GDM1 (cell line): ENCODE results near the gene DEK.

Experiments used
- DNase-seq: peaks from one replicate; lab custom pipeline; 2025; lab: John Stamatoyannopoulos, UW

The DEK gene

DNA sequence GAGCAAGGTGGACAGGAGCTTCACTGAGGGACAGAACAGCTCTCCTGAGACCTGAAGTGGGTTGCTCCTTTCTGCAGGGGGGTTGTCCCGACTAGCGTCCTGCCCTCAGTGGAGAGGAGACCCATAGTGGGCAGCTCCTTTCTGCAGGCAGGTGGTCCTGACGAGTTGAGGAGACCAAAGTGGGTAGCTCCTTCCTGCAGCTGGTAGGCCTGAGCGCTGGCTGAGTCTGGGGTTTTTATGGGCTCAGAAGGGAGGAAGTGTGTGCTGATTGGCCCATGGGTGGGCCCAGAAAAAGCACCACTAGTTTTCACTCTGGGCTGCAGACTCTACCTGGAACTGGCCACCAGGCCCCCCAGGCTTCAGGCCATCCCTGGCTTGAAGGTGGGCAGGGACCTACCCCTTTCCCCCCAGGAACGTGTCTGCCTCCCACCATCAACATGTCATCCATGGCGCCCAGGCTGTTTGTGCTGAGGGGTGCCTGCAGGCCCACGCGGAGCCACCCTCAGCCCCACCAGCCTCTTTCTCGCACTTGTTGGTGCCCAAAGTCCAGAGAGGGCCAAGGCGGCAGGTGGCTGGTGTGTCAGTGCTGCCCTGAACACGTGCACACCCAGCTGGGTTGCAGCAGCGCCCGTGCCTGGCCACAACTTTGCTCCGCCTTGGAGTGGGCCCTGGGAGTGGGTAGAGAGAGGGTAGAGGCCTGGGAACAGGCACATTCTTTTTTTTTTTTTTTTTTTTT lies 1.6 kb upstream of the DEK start:
- no peak for DNase-seq

DNA sequence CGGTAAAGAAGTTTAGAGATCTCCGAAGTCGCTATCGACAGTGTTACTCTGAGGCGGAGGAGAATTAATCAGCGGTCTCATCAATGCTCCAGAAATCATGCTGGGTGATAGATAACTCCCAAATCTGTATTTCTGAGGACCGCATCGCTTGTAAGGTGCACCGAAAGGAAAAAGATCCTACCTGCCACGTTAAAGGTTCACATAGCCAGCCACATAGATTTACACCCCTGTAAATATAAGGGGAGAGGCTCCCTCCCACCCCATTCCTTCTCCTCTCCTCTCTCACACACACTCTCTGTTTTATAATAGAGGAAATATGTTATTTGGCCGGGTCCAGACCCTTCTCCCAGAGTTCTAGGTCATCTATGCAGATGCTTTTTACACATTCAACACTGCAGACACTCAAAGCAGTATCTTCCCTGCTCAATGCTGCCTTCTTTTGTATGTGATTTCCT lies 620 bp upstream of the DEK start:
- no peak for DNase-seq

DNA sequence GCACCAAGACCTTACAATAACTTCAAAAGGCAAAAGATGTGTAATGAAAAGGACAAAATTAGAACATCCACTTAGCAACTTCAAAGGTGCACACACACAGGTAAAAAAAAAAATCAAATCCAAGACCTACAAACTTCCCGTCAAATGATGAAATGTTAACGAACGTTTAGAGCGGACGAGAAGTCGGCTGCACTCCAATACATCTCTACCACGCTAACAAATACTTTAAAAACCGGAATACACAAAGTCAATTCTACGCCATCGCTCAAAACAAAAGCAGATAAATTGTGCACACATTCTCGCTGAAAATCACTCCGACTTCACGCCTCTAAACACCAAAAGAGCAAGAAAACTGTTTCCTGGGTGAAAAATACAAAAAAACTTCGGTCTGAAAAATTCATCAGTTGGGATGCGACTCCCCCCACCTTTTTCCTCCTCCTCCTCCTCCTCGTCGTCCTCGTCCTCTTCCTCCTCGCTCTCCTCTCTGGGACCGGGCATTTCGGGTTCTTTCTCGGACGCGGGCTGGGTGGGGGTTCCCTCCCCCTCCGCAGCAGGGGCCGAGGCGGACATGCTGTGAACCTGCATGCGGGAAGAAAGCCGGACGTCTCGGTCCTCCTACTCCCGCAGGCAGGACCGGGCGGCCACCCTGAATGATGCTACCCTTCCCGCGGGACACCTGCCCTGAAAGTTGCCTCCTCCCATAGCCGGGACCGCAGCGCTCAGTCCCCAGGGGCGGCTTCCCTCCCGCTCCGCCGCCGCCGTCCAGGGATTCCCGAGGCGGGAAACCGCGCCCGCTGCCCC lies 712 bp downstream of the DEK start:
- no peak for DNase-seq

DNA sequence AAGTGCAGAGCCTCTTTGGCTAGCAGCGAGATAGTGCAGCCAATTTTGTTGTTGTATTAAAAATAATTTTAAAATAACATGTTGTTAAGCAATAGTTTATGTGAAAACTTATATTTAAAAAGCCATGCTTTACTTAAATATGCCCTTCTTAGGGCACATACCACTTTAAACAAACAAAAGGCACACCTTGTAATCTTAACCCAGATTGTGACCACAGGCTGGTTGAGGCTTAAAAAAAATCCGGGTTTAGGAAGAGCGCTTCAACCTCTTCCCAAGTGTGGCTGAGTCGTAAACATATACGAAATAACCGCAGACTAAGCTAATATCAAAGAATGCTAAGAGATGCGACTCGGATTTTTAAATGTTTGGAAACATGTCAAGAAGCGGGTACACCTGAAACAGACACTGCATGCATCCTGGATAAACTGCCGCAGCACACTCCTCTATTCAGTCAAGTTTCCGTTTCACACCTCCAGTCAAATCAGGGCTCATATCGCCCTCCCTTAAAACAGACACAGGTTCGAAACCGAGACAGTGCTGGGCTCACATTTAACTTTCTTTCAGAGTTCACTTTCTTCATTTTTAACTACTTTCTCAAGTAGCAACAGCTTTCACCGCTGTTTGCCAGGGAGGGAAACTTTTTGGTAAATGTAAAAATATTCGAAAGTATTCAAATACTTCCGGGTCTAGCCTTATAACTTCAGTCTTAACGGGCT lies 1.5 kb downstream of the DEK start:
- no peak for DNase-seq

DNA sequence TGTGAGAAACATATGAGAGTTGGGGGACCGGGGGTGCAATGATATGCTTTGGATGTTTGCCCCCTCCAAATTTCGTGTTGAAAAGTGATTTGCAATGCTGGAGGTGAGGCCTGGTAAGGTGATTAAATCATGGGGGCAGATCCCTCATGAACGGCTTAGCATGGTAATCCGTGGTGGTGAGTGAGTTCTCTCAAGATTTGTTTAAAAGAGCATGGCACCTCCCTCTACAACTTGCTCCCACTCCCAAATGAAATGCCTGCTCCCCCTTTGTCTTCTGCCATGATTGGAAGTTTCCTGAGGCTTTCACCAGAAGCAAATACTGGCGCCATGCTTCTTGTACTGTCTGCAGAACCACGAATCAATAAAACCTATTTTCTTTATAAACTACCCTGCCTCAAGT lies 2.5 kb downstream of the DEK start:
- no peak for DNase-seq

DNA sequence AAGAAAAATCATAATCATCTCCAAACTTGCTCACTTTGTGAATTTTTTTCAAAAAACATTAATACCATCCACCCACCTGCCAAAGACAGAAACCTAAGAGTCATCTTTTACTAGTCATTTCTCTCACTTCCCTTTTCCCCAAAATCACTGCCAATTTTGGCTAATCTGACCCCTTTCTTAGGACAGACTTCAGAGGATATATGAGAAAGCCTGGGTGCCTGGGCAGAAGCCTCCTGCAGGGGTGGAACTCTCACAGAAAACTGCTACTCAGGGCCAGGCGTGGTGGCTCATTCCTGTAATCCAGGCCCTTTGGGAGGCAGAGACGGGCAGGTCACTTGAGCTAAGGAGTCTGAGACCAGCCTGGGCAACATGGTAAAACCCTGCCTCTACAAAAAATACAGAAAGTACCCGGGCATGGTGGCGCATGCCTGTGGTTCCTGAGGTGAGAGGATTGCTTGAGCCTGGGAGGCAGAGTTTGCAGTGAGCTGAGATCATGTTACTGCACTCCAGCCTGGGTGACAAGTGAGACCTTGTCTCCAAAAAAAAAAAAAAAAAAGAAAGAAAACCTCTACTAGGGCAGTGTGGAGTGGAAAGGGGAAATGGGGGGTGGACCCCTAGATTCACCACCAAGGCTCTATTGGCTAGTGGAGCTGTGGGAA lies 3.8 kb downstream of the DEK start:
- no peak for DNase-seq

DNA sequence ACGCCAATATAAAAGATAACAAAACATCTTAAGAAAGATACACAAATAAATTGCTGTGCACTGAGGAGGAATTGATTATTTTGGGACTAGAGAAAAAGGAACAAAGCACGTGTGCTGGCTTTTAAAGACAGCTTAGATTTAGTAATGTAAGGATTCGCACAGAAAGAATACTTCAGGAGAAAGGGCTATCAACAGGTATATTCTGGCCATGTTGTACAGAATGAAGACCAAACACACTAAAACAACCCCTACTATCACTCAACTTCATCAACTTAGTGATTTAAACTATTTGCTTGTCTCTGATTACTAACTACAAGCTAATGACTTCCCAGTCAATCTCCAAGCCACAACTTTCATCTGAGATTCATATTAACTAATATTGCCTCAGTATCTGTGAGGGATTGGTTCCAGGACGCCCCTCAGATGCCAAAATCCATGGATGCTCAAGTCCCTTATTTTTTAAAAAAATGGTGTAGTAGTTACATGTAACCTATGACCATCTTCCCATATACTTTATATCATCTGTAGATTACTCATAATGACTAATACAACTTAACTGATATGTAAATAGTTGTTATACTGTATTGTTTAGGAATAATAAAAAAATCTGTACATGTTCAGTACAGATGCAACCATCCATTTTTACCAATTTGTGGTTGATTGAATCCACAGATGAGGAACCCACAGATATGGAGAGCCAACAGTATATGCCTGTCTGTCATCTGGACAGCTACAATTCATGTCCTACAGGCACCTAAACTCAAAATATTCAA lies 4.5 kb downstream of the DEK start:
- DNase-seq: no peak

DNA sequence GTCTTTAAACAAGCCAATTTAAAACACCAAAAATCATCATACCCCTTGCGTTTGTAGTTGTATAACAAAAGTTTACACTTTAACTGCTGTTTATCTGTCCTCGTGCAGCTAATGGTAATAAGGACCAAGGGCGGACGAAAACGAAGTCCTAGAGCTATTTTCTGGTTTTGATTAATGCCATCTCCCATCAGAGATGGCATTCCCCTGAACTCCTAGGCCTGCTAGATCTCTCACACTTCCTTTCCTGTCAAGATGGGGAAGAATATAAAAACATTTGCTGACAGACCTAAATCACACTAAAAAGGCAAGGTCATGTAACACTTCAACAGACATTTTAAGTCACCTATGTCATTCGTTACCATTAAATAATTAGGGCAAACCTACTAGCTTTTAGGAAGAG lies 9.5 kb downstream of the DEK start:
- DNase-seq: no peak

DNA sequence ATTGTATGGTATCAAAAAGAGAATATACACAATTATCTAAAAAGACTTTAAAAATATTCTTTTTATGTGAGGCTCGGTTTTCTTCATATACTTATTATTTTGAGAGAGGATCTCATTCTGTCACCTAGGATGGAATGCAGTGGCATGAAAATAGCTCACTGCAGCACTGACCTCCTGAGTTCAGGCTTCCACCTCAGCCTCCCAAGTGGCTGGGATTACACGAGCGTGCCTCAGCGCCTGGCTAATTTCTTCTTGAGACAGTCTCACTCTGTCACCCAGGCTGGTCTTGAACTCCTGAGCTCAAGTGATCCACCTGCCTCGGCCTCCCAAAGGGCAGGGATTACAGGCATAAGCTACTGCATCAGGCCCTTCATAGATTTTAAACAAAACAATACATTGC lies 10.7 kb downstream of the DEK start:
- DNase-seq: no peak

DNA sequence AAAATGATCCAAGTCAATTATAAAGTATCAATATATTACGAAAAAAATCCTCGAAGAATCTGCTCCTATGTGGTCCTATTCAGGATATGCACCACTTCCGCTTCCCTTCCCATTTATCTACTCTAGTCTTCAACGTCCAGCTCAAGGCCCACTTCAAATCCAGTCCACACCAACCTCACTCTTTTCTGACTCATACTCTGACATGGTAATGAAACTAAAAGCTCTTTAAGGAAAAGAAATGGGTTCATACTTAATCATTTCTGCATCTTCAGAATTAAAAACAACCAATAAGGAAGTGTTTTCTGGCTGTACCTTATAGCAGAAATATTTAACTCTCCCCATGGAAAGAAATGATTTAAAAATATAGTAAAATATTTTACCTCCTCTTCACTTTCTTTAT lies 15.1 kb downstream of the DEK start:
- no peak for DNase-seq

DNA sequence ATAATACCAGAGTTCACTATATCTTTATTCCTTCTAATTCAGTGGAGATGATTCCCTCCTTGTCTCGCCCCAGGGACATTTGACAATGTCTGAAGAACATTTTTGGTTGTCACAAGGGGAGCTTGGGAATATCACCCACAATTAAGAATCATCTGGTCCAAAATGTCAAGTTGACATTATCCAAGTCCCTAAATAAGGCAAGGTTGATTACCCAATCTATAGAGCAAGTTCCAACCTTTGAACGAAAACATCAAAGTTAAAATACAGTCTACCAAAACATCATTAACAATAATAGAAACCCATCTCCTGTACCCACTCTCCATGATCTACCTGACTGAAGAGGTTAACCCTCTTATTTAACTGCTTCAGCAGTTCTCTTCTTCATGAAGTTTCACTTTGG lies 15.6 kb downstream of the DEK start:
- DNase-seq: no peak

DNA sequence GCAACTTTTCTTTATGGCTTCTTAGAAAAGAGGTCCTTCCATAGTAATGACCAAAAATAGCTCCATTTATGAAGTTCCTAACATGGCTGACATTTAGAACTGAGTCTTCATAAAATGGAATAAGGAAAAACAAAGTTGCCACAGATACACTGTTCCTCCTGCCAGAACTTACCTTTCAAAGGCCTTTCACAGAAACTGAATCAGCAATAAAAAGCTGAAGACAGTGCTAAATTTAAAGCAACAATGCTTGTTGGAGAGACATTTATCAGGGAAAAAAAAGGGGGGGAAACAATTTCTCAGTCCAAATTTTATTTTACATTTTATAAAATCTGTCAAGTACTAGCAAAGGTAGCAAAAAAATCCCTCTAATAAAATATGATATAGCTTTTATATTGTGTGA lies 17.3 kb downstream of the DEK start:
- no peak for DNase-seq

DNA sequence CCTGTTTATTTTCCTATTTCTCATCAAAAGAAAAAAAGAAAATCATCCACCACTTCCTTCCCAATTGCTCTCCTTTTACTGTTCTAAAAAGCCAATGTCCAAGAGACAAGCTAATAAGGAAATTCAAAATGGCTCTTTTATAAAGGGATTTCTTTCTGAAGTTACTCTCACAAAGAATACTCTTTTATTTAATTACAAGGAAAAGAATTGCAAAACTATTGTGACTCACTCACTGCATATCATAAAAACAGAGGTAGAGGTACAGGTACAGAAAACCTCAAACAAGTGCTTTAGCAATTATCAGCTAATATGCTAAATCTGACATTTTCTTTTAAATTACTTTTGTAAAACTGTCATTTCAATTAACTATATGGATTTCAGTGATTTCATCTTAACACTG lies 18.1 kb downstream of the DEK start:
- no peak for DNase-seq

DNA sequence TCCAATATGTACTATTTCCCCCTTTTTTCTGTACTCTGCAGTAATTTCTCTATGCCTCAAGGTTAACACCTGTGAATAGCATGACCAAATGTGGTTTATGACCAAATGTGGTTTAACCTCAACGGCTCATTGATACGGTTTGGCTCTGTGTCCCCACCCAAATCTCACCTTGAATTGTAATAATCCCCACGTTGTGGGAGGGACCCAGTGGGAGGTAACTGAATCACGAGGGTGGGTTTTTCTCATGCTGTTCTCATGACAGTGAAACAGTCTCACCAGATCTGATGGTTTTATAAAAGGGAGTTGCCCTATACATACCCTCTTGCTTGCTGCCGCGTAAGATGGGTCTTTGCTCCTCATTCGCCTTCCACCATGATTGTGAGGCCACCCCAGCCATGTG lies 18.7 kb downstream of the DEK start:
- DNase-seq: no peak

DNA sequence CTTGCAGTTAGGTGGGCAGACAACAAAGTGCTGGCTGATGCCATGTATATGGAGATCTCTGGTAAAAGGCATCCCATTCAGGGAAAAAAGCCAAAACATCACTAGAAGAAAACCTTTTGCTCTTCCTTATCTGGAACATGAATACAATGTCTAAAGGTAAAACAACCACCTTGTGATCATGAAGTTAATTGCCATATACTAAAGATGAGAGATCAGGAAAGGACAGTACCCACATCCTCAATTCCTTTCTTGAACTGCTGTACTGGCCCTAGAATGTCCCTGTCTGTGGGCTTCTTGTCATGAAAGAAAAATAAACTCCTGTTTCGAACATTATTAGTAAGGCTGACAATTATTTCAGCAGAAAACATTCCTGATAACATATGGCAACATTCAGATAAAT lies 19.3 kb downstream of the DEK start:
- no peak for DNase-seq

DNA sequence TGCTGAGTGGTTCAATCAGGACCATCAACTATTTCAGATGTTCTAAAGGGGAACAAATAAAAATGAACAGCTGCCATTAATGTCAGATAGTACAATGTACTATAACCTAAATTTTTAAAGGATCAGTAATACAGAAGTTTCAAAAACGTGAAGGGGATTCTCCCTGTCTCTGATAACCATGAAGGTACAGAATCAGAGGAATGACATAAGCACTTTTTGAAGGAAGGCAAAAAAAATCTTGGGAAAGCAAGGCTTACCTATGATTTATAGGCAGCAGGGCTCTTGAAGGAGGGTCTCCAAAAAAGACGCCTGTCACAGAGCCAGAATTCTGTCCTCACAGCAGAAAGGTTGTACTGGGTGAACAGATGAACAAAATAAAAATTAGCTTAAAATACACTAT lies 20.1 kb downstream of the DEK start:
- no peak for DNase-seq

DNA sequence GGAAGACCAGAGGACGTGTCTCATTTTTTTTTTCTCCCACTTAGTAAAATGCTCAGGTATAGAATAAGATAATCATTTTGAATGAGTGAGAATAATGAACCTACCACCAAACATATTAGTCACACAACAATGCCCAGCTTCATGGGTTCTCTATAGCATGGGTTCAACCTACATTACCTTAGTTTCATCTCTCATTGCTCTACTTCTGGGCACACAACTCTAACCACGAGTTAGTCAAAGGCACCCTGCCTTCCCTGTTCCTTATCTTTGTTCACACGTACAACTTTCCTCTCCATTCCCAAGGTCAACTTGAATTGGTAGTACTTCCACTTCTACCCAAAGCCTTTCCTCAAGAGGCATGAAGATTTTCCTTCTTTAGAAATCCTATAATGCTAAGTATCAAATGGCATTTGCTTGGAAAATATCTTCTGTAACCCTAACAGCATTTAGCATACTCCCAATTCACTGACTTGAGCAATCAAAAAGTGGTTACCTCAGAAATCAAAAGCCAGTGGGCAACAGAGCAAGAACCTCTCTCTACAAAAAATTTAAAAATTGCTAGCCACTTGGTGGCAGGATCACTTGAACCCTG lies 20.9 kb downstream of the DEK start:
- DNase-seq: no peak

DNA sequence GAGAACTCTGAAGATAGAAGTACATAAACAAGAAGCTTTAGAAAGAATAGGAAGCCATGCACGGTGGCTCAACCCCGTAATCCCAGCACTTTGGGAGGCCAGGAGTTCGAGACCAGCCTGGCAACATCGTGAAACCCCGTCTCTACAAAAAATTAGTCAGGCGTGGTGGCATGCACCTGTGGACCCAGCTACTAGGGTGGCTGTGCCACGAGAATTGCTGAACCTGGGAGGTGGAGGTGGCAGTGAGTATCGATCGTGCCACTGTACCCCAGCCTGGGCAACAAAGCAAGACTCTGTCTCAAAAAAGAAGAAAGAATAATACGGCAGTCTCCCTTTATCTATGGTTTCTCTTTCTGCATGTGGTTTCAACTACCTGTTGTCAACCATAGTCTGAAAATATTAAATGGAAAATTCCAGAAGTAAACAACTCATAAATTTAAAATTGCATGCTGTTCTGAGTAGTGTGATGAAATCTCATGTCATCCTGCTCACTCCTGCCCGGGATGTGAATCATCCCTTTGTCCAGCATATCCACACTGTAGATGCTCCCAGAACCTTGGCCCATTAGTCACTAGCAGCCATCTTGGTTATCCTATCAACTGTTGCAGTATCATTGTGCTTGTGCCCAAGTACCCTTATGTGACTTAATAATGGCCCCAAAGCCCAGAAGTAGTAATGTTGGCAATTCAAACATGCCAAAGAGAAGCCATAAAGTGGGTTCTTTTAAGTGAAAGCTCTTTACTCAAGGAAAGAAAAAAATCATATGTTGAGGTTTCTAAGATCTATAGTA lies 22.1 kb downstream of the DEK start:
- DNase-seq: no peak

DNA sequence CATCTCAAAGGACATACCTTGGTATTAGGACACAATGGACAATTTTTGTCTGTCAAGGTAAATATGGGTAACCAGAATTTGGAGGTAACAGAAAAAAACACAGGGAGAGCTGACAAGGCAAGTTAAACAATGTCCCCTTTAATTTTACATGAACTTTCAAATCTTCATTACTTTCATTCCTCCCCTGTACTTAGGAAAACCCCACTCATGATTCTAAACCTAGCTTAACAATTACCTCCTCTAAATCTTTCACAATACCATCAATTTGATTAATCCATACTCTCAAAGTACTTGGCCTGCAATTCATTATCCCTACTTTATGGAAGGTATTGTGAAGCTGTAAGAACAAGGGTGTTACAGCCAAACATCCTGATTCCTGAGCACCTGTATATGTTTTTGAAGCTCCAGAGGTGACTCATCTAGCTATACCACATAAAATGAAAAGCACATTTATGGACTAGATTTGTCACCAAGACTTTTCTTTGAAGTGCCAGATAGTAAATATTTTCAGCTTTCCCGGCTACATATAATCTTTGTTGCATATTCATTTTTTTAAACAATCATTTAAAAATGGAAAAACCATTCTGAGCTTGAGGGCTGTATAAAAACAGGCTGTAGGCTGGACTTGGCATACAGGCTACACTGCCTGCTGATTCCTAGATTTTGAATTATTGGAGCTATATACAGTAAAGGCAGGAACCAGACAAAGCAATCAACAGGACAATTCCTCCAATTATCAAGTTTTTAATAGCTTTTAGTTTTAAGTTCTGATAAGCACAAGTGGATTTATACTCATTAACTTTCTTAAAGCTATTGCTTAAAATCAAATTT lies 22.9 kb downstream of the DEK start:
- DNase-seq: no peak

DNA sequence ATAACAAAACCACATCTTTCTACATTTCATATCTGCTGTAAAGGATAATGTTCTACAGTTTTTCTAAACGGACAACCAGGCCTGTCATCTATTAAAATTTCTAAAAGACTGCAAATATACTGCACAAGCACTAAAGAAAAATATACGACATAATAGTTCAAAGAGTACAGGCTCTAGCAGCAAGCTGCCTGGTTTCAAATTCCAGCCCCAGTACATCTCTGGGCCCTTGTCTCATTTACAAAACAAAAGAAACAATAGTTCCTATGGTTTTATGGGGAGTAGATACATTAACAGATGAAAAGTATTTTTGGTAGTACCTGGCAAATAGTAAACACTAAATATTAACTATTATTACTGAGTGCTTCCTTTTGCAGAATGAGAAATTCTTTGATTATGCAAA lies 24.1 kb downstream of the DEK start:
- DNase-seq: no peak
